Stimulated activated naive CD8-positive, alpha-beta T cell treated with anti-CD3 and anti-CD28 coated beads, Interleukin-15, Interleukin-2, amounts not matched to agents 100 ng/mL and 50 ng/mL, for 24 hours (primary cell): ENCODE data around the gene KCNN4.
"Not testable (repeated sequence)": the region's sequence is repeated elsewhere in the genome, so short reads cannot be mapped to it uniquely, and the experiment has no call there.

Source experiments
- H3K27ac Mint-ChIP-seq: one replicate; pipeline ENCODE4 v1.8.0; 2021; ENCODE audit warnings: mild to moderate bottlenecking, mixed read lengths
- H3K27me3 Mint-ChIP-seq: one replicate; pipeline ENCODE4 v1.8.0; 2021; ENCODE audit warnings: mixed read lengths
- H3K36me3 Mint-ChIP-seq: one replicate; pipeline ENCODE4 v1.8.0; 2021; ENCODE audit warnings: low read depth, mixed read lengths
- H3K4me1 Mint-ChIP-seq: one replicate; pipeline ENCODE4 v1.8.0; 2021; ENCODE audit warnings: low read depth, mixed read lengths
- H3K4me3 Mint-ChIP-seq: one replicate; pipeline ENCODE4 v1.8.0; 2021; ENCODE audit warnings: mild to moderate bottlenecking, mixed read lengths
- H3K9me3 Mint-ChIP-seq: one replicate; pipeline ENCODE4 v1.8.0; 2021; ENCODE audit warnings: mixed read lengths

The KCNN4 gene

GRCh38 chr19:43807651-43808050, 26.9 kb upstream of the KCNN4 start:
- H3K27me3 Mint-ChIP-seq = peaks cover 19% of the 10 kb centered on the region
- no peak overlapping the region for H3K4me3 Mint-ChIP-seq
- H3K9me3 Mint-ChIP-seq = no peaks in the 10 kb centered on the region
- H3K27ac Mint-ChIP-seq = no peak overlapping the region
- H3K36me3 Mint-ChIP-seq = no peaks in the 10 kb centered on the region
- no peaks in the 10 kb centered on the region for H3K4me1 Mint-ChIP-seq

GRCh38 chr19:43806848-43807247, 26.1 kb upstream of the KCNN4 start:
- Mint-ChIP-seq H3K4me3 (no peak overlapping the region), H3K4me1 (no peaks in the 10 kb centered on the region), H3K36me3 (no peaks in the 10 kb centered on the region), H3K9me3 (no peaks in the 10 kb centered on the region), H3K27me3 (peaks cover 19% of the 10 kb centered on the region), H3K27ac (no peak overlapping the region)

GRCh38 chr19:43806401-43806800, 25.6 kb upstream of the KCNN4 start:
- not testable (repeated sequence) for H3K4me1 Mint-ChIP-seq, H3K36me3 Mint-ChIP-seq, H3K9me3 Mint-ChIP-seq, H3K4me3 Mint-ChIP-seq, H3K27ac Mint-ChIP-seq
- H3K27me3 Mint-ChIP-seq = peaks cover 19% of the 10 kb centered on the region

GRCh38 chr19:43804432-43804831, 23.7 kb upstream of the KCNN4 start:
- H3K4me3 Mint-ChIP-seq = no peak overlapping the region
- H3K27me3 Mint-ChIP-seq = peaks cover 15% of the 10 kb centered on the region
- H3K27ac Mint-ChIP-seq = no peak overlapping the region
- no peaks in the 10 kb centered on the region for H3K4me1 Mint-ChIP-seq
- H3K9me3 Mint-ChIP-seq = no peaks in the 10 kb centered on the region
- no peaks in the 10 kb centered on the region for H3K36me3 Mint-ChIP-seq

- Mint-ChIP-seq H3K36me3 (no peaks in the 10 kb centered on the region), H3K27ac (no peak within 1 kb of the TSS), H3K4me3 (no peak within 1 kb of the TSS), H3K9me3 (no peaks in the 10 kb centered on the region), H3K27me3 (peaks cover 9% of the 10 kb centered on the region), H3K4me1 (peaks cover 10% of the 10 kb centered on the region)
Measured at GRCh38 chr19:43802216-43802951, 21.6 kb upstream of the KCNN4 start, which contains the start of gene LYPD5. Gene LYPD5, minus strand, starts transcription at chr19:43802447. Its CDS starts 67 bp downstream, at chr19:43802380.

GRCh38 chr19:43799502-43800142, 18.8 kb upstream of the KCNN4 start:
- H3K4me3 Mint-ChIP-seq = no peak overlapping the region

GRCh38 chr19:43798546-43799409, 18.0 kb upstream of the KCNN4 start:
- Mint-ChIP-seq H3K4me3 (peak overlapping the region; percentile 78), H3K9me3 (no peaks in the 10 kb centered on the region), H3K27ac (peak overlapping the region; percentile 27), H3K27me3 (peaks cover 10% of the 10 kb centered on the region), H3K36me3 (no peaks in the 10 kb centered on the region), H3K4me1 (peaks cover 13% of the 10 kb centered on the region)

More at GRCh38 chr19:43799502-43800142, 18.8 kb upstream of the KCNN4 start:
- H3K36me3 Mint-ChIP-seq = no peaks in the 10 kb centered on the region
- H3K9me3 Mint-ChIP-seq = no peaks in the 10 kb centered on the region
- H3K27ac Mint-ChIP-seq = no peak overlapping the region
- peaks cover 13% of the 10 kb centered on the region for H3K4me1 Mint-ChIP-seq
- peaks cover 9% of the 10 kb centered on the region for H3K27me3 Mint-ChIP-seq

GRCh38 chr19:43798026-43798545, 17.3 kb upstream of the KCNN4 start:
- Mint-ChIP-seq H3K36me3 (no peaks in the 10 kb centered on the region), H3K4me1 (peaks cover 13% of the 10 kb centered on the region), H3K27ac (peak overlapping the region; percentile 27), H3K4me3 (peak overlapping the region; percentile 78), H3K9me3 (no peaks in the 10 kb centered on the region), H3K27me3 (peaks cover 17% of the 10 kb centered on the region)

- peaks cover 17% of the 10 kb centered on the region for H3K27me3 Mint-ChIP-seq
- H3K27ac Mint-ChIP-seq = no peak overlapping the region
- H3K4me3 Mint-ChIP-seq = no peak overlapping the region
- no peaks in the 10 kb centered on the region for H3K9me3 Mint-ChIP-seq
- no peaks in the 10 kb centered on the region for H3K36me3 Mint-ChIP-seq
- peaks cover 13% of the 10 kb centered on the region for H3K4me1 Mint-ChIP-seq
Measured at GRCh38 chr19:43797556-43797955, 16.8 kb upstream of the KCNN4 start.

GRCh38 chr19:43797118-43797517, 16.3 kb upstream of the KCNN4 start:
- Mint-ChIP-seq H3K27ac (no peak overlapping the region), H3K4me1 (peaks cover 13% of the 10 kb centered on the region), H3K9me3 (no peaks in the 10 kb centered on the region), H3K4me3 (no peak overlapping the region), H3K27me3 (peaks cover 17% of the 10 kb centered on the region), H3K36me3 (no peaks in the 10 kb centered on the region)

GRCh38 chr19:43790587-43790986, 9.8 kb upstream of the KCNN4 start:
- Mint-ChIP-seq H3K27me3 (peaks cover 8% of the 10 kb centered on the region), H3K36me3 (no peaks in the 10 kb centered on the region), H3K27ac (no peak overlapping the region), H3K9me3 (no peaks in the 10 kb centered on the region), H3K4me1 (peaks cover 1% of the 10 kb centered on the region), H3K4me3 (no peak overlapping the region)

- peaks cover 17% of the 10 kb centered on the region for H3K4me1 Mint-ChIP-seq
- no peak overlapping the region for H3K4me3 Mint-ChIP-seq
- peaks cover 8% of the 10 kb centered on the region for H3K27me3 Mint-ChIP-seq
- H3K9me3 Mint-ChIP-seq = no peaks in the 10 kb centered on the region
- no peaks in the 10 kb centered on the region for H3K36me3 Mint-ChIP-seq
- H3K27ac Mint-ChIP-seq = no peak overlapping the region
Measured at GRCh38 chr19:43789029-43789428, 8.3 kb upstream of the KCNN4 start.

- Mint-ChIP-seq H3K27me3 (no peaks in the 10 kb centered on the region), H3K4me1 (peaks cover 39% of the 10 kb centered on the region), H3K9me3 (no peaks in the 10 kb centered on the region), H3K4me3 (no peak overlapping the region), H3K36me3 (no peaks in the 10 kb centered on the region), H3K27ac (no peak overlapping the region)
Measured at GRCh38 chr19:43786665-43787064, 5.9 kb upstream of the KCNN4 start.

- H3K4me1 Mint-ChIP-seq = peaks cover 47% of the 10 kb centered on the region
Measured at GRCh38 chr19:43784981-43785808, 4.4 kb upstream of the KCNN4 start.

More at GRCh38 chr19:43784981-43785808, 4.4 kb upstream of the KCNN4 start:
- H3K9me3 Mint-ChIP-seq = no peaks in the 10 kb centered on the region
- no peaks in the 10 kb centered on the region for H3K36me3 Mint-ChIP-seq
- H3K27ac Mint-ChIP-seq = peak overlapping the region; percentile 88
- peak overlapping the region; percentile 80 for H3K4me3 Mint-ChIP-seq
- no peaks in the 10 kb centered on the region for H3K27me3 Mint-ChIP-seq
